Astrocyte (in vitro differentiated cells and primary cell): ENCODE data around the gene PUM2. TPM values are rescaled to one million over a fixed set of nuclear protein-coding genes. Genes with fewer than 3 reads are reported as not detected.

Source experiments
- DNase-seq: peaks from one replicate; pipeline ENCODE4 v3.0.0-alpha.2; 2010; ENCODE audit warnings: low read depth
- FAIRE-seq: peaks from 2 replicates; lab custom pipeline; 2011; peaks lifted over from hg19 to GRCh38; lab: Jason Lieb, UNC
- H2AFZ ChIP-seq: 2 replicates; pipeline ENCODE4 v1.6.0; 2012; ENCODE audit warnings: low read depth, low read length, inconsistent platforms
- H3K27ac ChIP-seq: 2 replicates; pipeline ENCODE4 v1.5.1; 2011; ENCODE audit warnings: low read depth, low read length, inconsistent platforms
- H3K27me3 ChIP-seq: 2 replicates; pipeline ENCODE4 v1.6.0; 2011; ENCODE audit warnings: low read length, inconsistent platforms; ENCODE audit not compliant: insufficient read depth
- H3K36me3 ChIP-seq: 2 replicates; pipeline ENCODE4 v1.5.1; 2011; ENCODE audit warnings: low read length, inconsistent platforms; ENCODE audit not compliant: insufficient read depth
- H3K4me1 ChIP-seq: 2 replicates; pipeline ENCODE4 v1.5.1; 2011; ENCODE audit warnings: low read length, inconsistent platforms; ENCODE audit not compliant: insufficient read depth
- H3K4me2 ChIP-seq: 2 replicates; pipeline ENCODE4 v1.6.0; 2012; ENCODE audit warnings: low read length, inconsistent platforms
- H3K4me3 ChIP-seq: 2 replicates; pipeline ENCODE4 v1.5.1; 2011; ENCODE audit warnings: low read depth, mild to moderate bottlenecking, low read length, inconsistent platforms; ENCODE audit not compliant: insufficient read depth
- H3K79me2 ChIP-seq: 2 replicates; pipeline ENCODE4 v1.6.0; 2012; ENCODE audit warnings: mild to moderate bottlenecking, low read length, inconsistent platforms; ENCODE audit not compliant: insufficient read depth
- H3K9ac ChIP-seq: 2 replicates; pipeline ENCODE4 v1.6.0; 2012; ENCODE audit warnings: mild to moderate bottlenecking, low read length, inconsistent platforms
- H3K9me3 ChIP-seq: 2 replicates; pipeline ENCODE4 v1.5.1; 2012; ENCODE audit warnings: low read depth, mild to moderate bottlenecking, low read length, inconsistent platforms; ENCODE audit not compliant: insufficient read depth
- H4K20me1 ChIP-seq: 2 replicates; pipeline ENCODE4 v1.6.0; 2012; ENCODE audit warnings: low read length, inconsistent platforms; ENCODE audit not compliant: insufficient read depth
- H3K27ac Mint-ChIP-seq: one replicate; pipeline ENCODE4 v1.8.0; 2021; ENCODE audit warnings: mild to moderate bottlenecking, mixed read lengths; ENCODE audit not compliant: unreplicated experiment
- H3K27me3 Mint-ChIP-seq: one replicate; pipeline ENCODE4 v1.8.0; 2021; ENCODE audit warnings: low read depth, mixed read lengths; ENCODE audit not compliant: unreplicated experiment
- H3K36me3 Mint-ChIP-seq: one replicate; pipeline ENCODE4 v1.8.0; 2021; ENCODE audit warnings: low read depth, mixed read lengths; ENCODE audit not compliant: unreplicated experiment
- H3K4me1 Mint-ChIP-seq: one replicate; pipeline ENCODE4 v1.8.0; 2021; ENCODE audit warnings: low read depth, mixed read lengths; ENCODE audit not compliant: unreplicated experiment
- H3K4me3 Mint-ChIP-seq: one replicate; pipeline ENCODE4 v1.8.0; 2021; ENCODE audit warnings: mild to moderate bottlenecking, moderate library complexity, mixed read lengths; ENCODE audit not compliant: unreplicated experiment
- H3K9me3 Mint-ChIP-seq: one replicate; pipeline ENCODE4 v1.8.0; 2021; ENCODE audit warnings: mild to moderate bottlenecking, mixed read lengths; ENCODE audit not compliant: unreplicated experiment
- CTCF ChIP-seq: IDR thresholded peaks from 2 replicates; pipeline ENCODE4 v1.5.1; 2011; ENCODE audit warnings: low read depth, mild to moderate bottlenecking, inconsistent platforms, low read length, moderate library complexity; ENCODE audit not compliant: insufficient read depth
- EZH2 ChIP-seq: IDR thresholded peaks from 2 replicates; pipeline ENCODE4 v1.6.1; 2012; ENCODE audit warnings: mild to moderate bottlenecking, low read length, inconsistent platforms; ENCODE audit not compliant: insufficient read depth
- total RNA-seq: library from RNA; stranded (reverse); gene quantifications from 2 replicates; pipeline ENCODE4 v1.2.1, GENCODE V29; 2021

The PUM2 gene
- total RNA-seq, 1 donor from 2014 or later = 69.4 TPM

GRCh38 chr2:20357638-20358389 is 7.2 kb upstream of the PUM2 start:
- no peak overlapping the region for H3K4me3 ChIP-seq
- Mint-ChIP-seq H3K36me3 (no peaks in the 10 kb centered on the region), H3K4me3 (no peak overlapping the region), H3K27me3 (no peaks in the 10 kb centered on the region), H3K4me1 (no peaks in the 10 kb centered on the region), H3K27ac (no peak overlapping the region), H3K9me3 (no peaks in the 10 kb centered on the region)
- H4K20me1 ChIP-seq = no peaks in the 10 kb centered on the region
- TF ChIP-seq CTCF = no peak
- TF ChIP-seq EZH2 = no peak
- no peaks in the 10 kb centered on the region for H3K27me3 ChIP-seq
- no peaks in the 10 kb centered on the region for H3K79me2 ChIP-seq
- H2AFZ ChIP-seq = no peak overlapping the region
- FAIRE-seq = no peak
- no peak for DNase-seq
- H3K9me3 ChIP-seq = no peaks in the 10 kb centered on the region
- no peak overlapping the region for H3K27ac ChIP-seq
- no peak overlapping the region for H3K9ac ChIP-seq
- H3K36me3 ChIP-seq = no peaks in the 10 kb centered on the region
- no peak overlapping the region for H3K4me2 ChIP-seq
- peaks cover 12% of the 10 kb centered on the region for H3K4me1 ChIP-seq

- FAIRE-seq (peak; percentile 5), DNase-seq (peak; percentile 95)
- no peaks in the 10 kb centered on the region for H3K9me3 ChIP-seq
- peaks cover 20% of the 10 kb centered on the region for H3K4me1 ChIP-seq
- no peaks in the 10 kb centered on the region for H4K20me1 ChIP-seq
- Mint-ChIP-seq H3K9me3 (no peaks in the 10 kb centered on the region), H3K4me1 (no peaks in the 10 kb centered on the region), H3K27ac (no peak overlapping the region), H3K36me3 (peaks cover 2% of the 10 kb centered on the region), H3K27me3 (no peaks in the 10 kb centered on the region), H3K4me3 (no peak overlapping the region)
- TF ChIP-seq EZH2 (no peak), CTCF (no peak)
- no peak overlapping the region for H3K27ac ChIP-seq
- no peaks in the 10 kb centered on the region for H3K79me2 ChIP-seq
- H3K4me2 ChIP-seq = no peak overlapping the region
- no peaks in the 10 kb centered on the region for H3K27me3 ChIP-seq
- H2AFZ ChIP-seq = no peak overlapping the region
- no peak overlapping the region for H3K9ac ChIP-seq
- H3K36me3 ChIP-seq = no peaks in the 10 kb centered on the region
- no peak overlapping the region for H3K4me3 ChIP-seq
Observed at GRCh38 chr2:20356042-20356441, 5.4 kb upstream of the PUM2 start.

GRCh38 chr2:20355131-20355530 is 4.5 kb upstream of the PUM2 start:
- Histone ChIP-seq H3K4me3 (no peak overlapping the region), H4K20me1 (peaks cover under 1% of the 10 kb centered on the region), H3K4me2 (no peak overlapping the region), H3K36me3 (no peaks in the 10 kb centered on the region), H3K27ac (no peak overlapping the region), H3K9ac (no peak overlapping the region), H3K79me2 (peaks cover 3% of the 10 kb centered on the region), H3K9me3 (no peaks in the 10 kb centered on the region), H2AFZ (no peak overlapping the region), H3K4me1 (peaks cover 21% of the 10 kb centered on the region), H3K27me3 (no peaks in the 10 kb centered on the region)
- Mint-ChIP-seq H3K4me3 (no peak overlapping the region), H3K36me3 (peaks cover 3% of the 10 kb centered on the region), H3K9me3 (no peaks in the 10 kb centered on the region), H3K27me3 (no peaks in the 10 kb centered on the region), H3K4me1 (no peaks in the 10 kb centered on the region), H3K27ac (no peak overlapping the region)
- TF ChIP-seq EZH2 (no peak), CTCF (no peak)
- no peak for FAIRE-seq
- DNase-seq = peak; percentile 75
